ENCODE measurements around the gene REXO4.
"Not testable (repeated sequence)": the region's sequence is repeated elsewhere in the genome, so short reads cannot be mapped to it uniquely, and the experiment has no call there.

Gene REXO4

DNA sequence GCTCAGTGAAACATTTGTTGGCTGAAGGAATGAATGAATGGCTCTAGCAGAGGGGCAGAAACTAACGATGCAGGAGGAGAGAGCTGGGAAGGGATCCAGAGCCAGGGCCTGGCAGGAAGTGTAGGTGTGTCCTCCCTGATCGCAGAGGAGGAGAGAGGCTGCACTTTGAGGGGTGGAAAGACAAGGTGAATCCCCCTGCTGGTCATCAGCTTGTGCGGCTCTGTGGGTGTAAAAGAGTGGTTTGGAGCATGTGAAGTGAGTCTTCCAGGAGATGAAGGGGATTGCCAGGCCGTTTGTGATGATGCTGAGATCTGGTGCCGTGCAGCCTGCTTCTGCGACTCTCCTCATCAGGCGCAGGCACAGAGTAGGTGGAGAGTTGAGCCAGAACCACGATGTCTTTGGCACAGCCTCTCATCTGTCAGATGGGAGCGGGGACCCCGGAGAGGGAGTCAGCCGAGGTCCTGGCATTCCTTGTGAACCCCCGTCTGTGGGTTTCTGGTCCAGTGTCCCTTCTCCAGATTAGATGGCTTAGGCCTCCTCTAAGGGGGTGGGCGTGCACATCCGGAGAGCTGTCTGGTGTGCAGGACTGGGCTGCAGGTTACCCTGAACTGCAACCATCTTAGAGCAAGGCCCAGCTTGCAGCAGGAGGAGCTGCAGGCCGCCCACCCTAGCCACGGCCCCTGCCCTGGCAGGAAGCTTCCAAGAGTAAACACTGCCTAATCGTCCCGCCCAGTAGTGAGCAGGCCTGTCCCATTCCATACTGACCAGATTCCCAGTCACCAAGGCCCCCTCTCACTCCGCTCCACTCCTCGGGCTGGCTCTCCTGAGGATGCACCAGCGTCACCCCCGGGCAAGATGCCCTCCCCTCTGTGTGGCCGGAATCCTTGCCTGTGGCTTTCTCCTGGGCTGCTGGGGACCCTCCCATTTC, 4.1 kb upstream of the REXO4 start, which contains the start of gene ADAMTS13:
ADAMTS13 (plus strand) TSS at position 753 of the 928 bp plus-strand sequence; CDS start at position 830, 77 bp downstream.
- DNase-seq (ENCODE audit: low read depth in 1 of 2, low spot score in 1 of 2): no peak

DNA sequence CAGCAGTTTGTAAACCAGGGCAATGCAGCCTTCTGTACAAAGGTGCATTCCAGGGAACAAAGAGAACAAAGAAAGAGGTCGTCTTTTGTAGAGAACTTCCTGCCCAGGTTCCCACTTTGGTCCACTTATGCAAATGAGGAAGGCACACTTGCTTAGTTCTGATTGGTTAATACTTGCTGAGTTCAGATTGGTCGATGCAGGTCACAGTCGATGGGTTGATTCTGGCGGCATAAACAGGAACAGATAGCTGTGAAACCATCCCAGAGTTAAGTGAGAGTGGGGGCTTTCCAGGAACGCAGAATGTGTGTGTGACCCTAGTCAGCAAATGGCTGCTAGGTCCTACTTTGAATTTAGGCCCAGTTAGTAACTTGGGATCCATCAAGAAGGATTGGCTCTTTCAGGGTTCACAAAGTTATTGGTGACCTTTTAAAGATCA, 2.6 kb upstream of the REXO4 start:
- no peak for DNase-seq (ENCODE audit: low read depth in 1 of 2, low spot score in 1 of 2)

DNA sequence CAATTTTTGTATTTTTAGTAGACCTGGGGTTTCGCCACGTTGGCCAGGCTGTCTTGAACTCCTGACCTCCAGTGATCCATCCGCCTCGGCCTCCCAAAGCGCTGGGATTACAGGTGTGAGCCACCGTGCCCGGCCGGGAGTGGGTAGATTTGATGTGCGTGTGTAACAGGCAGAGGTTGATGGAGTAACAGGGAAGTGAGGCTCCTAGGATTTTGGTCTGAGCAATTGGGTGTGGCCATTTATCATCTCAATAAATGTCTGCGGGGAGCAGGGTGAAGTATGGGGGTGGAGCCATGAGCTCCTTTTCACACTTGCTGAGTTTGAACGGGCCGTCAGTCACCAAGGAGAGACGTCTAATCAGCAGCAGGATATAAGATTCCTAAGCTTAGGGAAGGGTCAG, 1.2 kb upstream of the REXO4 start:
- no peak for DNase-seq (ENCODE audit: low read depth in 1 of 2, low spot score in 1 of 2)

DNA sequence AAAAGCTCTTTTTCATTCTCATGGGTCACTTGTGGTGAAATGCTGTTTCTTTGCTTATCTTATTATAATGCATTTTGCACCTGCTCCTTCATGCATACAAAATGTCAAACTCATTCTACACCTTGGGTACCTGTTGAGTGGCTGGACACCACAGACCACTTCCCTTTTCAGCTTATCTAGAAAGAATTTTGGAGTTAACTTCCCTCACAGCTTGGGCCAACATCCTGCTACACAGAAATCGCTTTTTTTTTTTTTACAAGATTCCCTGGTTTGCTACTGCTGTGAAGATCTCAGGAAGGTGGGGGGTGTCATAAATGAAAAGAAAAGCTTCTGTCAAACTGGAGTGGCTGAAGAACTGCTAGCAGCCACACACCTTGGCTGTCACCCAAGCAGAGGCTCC, 2.6 kb downstream of the REXO4 start:
- no peak for DNase-seq (ENCODE audit: low read depth in 1 of 2, low spot score in 1 of 2)

DNA sequence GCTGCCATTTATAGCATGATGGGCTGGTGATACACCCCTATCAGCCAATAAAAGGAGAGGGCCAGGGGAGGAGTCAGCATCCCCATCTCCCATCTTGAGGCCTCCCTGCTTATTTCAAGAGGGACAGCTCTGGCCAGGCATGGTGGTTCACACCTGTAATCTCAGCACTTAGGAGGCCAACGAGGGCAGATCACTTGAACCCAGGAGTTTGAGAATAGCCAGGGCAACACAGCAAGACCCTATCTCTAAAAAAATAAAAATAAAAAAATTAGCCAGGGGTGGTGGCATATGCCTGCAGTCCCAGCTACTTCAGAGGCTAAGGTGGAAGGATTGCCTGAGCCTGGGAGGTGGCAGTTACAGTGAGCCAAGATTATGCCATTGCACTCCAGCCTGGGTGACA, 9.8 kb downstream of the REXO4 start:
- DNase-seq (ENCODE audit: low read depth in 1 of 2, low spot score in 1 of 2): no peak

DNA sequence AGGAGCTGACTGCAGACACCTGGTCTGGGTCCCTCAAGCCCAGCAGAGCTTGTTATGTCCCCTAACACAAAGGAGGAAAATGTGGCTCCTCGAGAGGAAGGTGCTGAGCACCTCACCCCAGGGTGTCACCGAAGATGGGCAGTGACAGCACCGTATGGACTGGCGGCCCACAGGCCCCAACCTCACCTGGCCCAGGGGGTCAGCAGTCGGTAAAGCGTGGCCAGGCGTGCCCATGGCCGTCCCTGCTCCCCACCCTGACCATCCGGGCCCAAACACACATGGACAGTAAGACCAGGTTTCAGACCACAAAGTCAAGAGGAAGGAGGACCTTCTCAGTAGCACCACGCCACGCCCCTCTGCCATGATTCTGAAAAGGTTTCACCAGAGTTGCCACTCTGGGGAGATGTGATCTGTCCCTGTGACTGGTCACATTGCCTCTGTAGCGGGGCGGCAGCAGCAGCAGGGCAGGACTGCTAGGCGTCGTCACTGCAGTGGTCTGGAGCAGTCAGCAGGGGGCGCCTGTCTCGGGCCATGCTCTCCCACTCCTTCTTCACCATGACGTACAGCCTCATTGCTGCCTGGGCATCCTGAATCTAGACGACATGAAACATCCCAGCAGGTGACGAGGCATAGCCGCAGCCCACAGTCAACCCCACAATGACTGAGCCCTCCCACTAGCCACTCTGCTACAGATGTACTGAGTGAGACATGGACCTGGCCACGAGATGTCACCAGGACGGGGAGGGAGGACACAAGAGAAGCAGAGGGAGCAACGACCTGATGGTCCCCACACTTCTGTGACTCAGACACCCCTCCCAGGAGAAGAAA, 11.1 kb downstream of the REXO4 start:
- peak; percentile 57 to 74 for DNase-seq (ENCODE audit: low read depth in 1 of 2, low spot score in 1 of 2)

DNA sequence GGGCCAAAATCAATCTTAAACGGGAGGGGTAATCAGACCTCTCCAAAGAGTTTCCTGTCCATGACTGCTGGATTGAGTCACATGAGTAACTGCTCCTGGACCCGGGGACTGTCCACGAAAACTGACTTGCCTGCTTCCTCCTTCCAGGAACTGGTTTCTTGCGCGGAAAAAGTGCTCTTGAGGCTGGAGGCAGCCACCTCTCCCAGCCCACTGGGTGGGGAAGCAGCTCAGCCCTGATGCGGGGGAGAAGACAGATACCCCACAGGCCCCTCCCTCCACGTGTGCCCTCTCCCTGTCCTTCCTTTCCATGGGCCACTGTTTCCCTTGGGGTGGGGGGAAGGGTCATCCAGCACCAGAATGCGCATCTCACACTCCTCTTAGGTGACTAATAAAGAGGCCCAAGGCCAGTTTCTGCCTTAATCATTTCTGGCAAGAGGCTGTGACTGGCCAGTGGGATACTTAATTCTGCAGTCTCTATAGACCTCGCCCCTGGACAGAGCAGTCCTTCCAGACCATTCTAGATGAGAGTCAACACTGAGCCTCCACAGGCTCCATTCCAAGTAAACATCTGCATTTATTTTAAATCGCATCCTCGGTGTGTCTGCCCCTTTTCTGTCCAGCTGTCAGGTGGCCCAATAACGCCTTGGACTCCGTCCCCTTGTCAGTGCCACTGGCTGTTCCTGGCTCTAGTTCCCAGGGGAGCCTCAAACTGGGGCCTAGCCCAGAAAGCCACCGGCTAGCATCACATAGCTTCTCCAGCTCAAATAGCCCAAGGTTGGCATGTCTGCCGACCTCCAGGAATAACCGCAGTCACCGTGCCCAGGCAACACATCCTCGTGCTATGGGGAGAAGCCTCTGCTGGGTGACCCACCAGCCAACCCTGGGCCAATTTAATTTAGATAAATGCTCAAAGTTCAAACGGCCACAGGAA, 12.0 kb downstream of the REXO4 start:
- DNase-seq (ENCODE audit: low read depth in 1 of 2, low spot score in 1 of 2): no peak

DNA sequence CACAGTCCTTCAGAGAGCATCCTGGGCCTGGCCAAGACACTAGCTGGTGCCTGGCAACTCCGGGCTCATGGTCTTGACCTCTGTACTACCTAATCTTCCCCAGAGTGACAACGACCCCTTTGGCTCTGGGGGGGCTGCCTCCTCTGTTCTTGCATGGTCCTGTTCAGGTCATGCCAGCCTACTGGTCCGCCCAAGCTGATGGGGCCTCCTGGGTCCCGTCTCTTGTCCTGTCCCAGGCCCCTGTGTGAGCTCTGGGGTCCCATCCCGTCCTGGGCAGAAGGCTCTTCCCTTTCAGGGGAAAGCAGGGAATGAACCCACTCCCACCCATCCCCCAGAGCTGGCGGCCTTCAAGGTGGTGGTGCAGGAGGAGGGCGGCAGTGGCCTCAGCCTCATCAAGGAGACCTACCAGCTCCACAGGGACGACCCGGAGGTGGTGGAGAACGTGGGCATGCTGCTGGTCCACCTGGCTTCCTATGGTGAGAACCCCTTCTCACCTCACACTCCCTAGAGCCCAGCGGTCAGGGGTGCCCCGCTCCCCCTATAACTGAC, 13.3 kb downstream of the REXO4 start:
- DNase-seq (ENCODE audit: low read depth in 1 of 2, low spot score in 1 of 2): no peak

DNA sequence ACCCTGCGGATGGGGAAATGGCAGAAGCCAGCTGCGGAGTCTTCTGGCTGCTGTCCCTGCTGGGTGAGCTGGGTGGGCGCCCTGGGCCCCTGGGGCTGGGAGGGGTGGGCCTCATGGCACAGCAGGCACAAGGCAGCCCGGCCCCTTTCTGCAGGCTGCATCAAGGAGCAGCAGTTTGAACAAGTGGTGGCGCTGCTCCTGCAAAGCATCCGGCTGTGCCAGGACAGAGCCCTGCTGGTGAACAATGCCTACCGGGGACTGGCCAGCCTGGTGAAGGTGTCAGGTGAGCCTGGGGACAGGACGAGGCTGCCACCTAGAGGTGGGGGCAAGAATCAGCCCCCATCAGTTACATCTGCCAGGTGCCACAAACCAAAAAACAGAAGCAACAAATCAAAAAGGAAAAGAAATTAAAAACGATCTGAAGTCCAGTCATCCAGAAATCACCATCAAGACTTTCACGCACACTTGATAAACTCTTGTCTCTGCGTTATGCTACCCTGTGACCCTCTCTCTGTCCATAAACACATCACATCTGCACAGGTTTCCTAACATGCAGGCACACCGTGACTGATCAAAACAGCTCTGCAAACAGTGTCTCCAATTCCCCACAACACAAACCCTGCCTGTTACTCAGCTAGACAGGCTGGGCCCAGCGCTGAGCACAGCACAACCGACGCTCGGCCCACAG, 13.9 kb downstream of the REXO4 start:
- DNase-seq (ENCODE audit: low read depth in 1 of 2, low spot score in 1 of 2): peak; percentile 37 to 49

DNA sequence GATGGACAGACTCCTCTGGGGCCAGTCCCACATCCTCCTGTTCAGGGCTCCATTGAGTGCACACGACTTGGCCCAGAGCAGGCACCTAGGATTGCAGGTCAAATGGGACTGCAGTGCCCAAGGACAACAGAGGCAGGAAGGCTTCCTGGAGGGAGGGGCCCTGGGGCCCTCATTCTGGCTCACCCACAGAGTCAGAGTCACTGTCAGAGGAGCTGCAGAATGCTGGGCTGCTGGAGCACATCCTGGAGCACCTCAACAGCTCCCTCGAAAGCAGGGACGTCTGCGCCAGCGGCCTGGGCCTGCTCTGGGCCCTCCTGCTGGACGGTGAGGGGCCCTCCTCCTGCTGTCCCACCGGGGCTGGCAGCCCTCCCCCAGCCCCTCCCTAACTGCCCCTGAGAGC, 15.1 kb downstream of the REXO4 start:
- DNase-seq (ENCODE audit: low read depth in 1 of 2, low spot score in 1 of 2): no peak

DNA sequence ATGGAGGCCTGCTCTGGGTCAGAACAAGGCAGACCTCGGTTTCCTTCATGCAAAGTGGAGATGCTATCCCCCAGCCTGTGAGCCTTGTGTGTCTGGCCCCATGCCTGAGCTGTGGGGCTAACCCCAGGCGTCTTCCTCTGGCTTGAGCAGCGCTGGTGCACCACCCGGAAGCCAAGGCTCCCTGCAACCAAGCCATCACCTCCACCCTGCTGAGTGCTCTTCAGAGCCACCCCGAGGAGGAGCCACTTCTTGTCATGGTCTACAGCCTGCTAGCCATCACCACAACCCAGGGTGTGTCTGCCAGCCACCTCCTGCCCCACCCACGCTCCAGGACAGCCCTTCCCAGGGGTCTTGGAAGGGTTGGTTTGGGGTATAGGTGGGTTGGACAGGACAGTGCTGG, 16.2 kb downstream of the REXO4 start:
- DNase-seq (ENCODE audit: low read depth in 1 of 2, low spot score in 1 of 2): no peak

DNA sequence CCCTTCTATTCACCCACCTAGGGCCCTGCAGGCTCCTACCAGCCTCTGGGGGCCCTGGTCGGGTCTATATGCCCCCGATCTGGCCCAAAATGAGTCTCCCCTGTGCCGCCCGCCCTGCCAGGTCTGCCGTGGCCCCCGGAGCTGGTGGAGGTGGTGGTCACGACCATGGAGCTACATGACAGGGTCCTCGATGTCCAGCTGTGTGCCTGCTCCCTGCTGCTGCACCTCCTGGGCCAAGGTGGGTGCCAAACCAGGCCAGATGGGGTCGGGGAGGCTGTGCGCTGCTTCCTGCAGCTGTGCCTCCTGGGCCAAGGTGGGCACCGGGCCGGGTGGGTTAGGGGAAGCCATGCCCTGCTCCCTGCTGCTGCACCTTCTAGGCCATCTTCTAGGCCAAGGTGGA, 17.5 kb downstream of the REXO4 start:
- no peak for DNase-seq (ENCODE audit: low read depth in 1 of 2, low spot score in 1 of 2)

DNA sequence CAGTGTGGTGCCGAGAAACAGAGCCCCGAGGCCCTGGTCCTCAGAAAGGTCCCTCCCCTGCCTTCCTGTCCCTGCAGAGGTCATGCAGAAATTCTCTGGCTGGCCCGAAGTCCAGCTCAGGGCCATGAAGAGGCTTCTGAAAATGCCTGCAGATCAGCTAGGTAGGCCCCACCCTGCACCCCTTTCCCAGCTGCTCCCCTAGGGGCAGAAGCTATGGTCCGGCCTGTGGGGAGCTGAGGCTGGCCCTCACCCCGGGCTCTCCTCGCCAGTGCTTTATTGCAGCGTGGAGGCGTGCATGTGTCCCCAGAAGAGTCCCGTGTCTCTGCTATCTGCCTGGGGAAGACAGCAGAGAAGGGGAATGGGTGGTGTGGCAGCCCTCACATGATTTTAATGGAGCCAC, 19.9 kb downstream of the REXO4 start:
- DNase-seq (ENCODE audit: low read depth in 1 of 2, low spot score in 1 of 2): no peak

DNA sequence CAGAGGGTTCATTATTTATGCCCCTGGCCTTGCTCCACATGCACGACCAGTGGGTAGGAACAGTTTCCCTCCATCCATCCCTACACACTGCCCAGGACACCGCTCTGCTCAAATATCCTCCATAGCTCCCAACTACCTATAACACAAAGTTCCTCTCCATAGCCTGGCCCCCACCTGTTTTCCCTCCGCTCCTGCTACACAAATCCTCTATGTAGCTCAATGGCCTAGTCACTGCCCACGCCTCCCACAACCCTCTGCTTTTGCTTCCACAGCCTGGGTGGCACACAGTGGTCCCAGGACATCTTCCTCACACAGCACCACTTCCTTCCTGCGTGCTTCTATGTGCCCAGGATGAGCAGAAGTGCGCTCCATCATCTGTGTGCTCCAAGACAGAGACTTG, 20.4 kb downstream of the REXO4 start:
- DNase-seq (ENCODE audit: low read depth in 1 of 2, low spot score in 1 of 2): no peak

DNA sequence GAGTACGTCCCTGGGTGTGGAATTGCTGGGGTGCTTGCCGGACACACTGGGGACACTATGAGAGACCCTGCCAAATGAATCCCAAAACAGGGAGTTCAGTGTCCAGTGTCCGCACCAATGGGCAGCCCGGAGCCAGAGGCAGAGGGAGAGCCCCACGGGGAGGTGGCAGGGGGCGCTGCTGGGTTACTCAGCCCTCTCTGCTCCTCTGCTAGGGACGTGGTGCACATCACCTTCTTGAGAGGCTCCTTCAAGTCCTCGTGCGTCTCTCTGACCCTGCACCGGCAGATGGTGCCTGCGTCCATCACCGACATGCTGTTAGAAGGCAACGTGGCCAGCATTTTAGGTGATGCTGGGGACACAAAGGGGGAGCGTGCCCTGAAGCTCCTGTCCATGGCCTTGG, 20.9 kb downstream of the REXO4 start:
- no peak for DNase-seq (ENCODE audit: low read depth in 1 of 2, low spot score in 1 of 2)

DNA sequence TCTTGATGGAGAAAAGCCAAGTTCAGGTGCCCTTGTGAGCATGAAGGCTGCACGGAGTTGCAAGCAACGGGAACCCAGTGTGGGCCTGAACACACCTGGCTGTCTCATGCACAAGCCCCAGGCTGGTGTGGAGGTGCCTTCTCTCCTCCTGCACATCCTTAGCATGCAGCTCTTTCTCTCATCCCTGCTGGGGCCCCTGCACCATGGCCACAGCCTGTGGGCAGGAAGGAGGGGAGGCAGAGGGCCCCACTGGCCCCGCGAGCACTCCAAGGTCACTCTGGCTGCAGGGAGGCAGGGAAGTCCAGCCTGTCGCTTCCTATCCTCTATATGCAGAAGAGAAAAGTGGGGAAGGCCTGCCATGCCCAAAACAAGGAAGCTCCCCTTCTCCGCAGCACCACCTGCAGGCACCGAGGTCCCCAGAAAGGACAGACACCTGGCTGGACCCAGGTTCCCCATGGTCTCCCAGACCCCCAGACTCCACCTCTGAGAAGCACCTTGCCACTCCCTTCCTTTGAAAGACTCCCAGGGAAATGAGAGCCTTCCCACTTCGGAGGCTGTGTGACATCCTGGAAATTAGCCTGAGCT, 23.0 kb downstream of the REXO4 start:
- DNase-seq (ENCODE audit: low read depth in 1 of 2, low spot score in 1 of 2): no peak

DNA sequence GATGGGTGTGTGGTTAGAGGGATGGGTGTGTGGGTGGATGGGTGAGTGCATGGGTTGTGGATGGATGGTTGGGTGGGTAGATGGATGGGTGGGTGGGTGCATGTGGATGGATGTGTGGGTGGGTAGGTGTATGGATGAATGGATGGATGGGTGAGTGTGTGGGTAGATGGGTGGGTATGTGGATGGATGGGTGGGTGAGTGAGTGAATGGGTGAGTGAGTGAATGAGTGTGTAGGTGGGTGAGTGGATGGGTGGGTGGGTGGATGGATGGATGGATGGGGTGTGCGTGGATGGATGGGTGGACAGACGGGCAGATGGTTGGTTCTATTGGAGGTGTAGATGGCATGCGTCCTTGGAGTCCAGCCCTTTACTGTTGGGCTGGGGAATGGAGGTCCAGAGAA, 24.4 kb downstream of the REXO4 start:
- no peak for DNase-seq (ENCODE audit: low read depth in 1 of 2, low spot score in 1 of 2)

DNA sequence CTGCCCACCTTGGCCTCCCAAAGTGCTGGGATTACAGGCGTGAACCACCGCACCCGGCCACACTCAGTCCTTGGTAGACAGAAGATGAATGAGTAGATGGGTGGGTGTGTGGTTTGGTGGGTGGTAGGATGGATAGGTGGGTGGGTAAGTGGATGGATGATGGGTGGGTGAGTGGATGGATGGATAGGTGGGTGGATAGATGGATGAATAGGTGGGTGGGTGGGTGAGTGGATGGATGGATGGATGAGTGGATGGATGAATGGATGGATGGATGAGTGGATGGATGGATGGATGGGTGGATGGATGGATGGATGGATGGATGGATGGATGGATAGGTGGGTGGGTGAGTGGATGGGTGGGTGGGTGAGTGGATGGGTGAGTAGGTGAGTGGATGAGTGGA, 25.5 kb downstream of the REXO4 start:
- not testable (repeated sequence) for DNase-seq (ENCODE audit: low read depth in 1 of 2, low spot score in 1 of 2)

DNA sequence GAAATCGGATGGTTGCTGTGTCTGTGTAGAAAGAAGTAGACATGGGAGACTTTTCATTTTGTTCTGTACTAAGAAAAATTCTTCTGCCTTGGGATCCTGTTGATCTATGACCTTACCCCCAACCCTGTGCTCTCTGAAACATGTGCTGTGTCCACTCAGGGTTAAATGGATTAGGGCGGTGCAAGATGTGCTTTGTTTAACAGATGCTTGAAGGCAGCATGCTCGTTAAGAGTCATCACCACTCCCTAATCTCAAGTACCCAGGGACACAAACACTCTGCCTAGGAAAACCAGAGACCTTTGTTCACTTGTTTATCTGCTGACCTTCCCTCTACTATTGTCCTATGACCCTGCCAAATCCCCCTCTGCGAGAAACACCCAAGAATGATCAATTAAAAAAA, 26.4 kb downstream of the REXO4 start:
- not testable (repeated sequence) for DNase-seq (ENCODE audit: low read depth in 1 of 2, low spot score in 1 of 2)

DNA sequence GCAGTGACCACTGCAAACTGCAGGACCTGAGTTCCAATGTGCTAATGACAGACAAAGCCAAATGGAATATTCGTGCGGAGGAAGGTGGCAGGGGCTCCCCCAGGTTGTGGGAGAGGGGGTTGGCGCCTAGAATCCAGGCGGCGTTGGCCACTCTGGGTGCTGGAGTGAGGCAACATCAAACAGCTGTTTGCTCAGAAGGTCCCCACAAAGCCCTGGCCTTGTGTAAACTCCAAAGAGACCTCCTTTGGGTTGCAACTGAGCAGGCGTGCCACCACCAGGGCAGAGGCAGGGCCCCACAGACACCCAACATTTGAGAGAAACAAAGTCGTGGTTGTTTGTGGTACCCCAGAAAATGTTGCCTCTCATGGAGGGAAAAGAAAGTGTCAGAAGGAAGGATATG, 27.1 kb downstream of the REXO4 start:
- no peak for DNase-seq (ENCODE audit: low read depth in 1 of 2, low spot score in 1 of 2)
